ENCODE measurements around the gene SEMA3F.
A peak's percentile ranks its signal among the peaks of the same experiment; 100 is the strongest.

The SEMA3F gene

GRCh38 chr3:50235716-50236483, 80.8 kb downstream of the SEMA3F start, which contains the start of gene GNAI2:
GNAI2 (plus strand) TSS chr3:50236204; CDS start chr3:50236336, 132 bp downstream.
- DNase-seq (ENCODE audit: low spot score) = peak; percentile 99

- DNase-seq (ENCODE audit: low spot score) = no peak
Observed at GRCh38 chr3:50236484-50237132, 81.5 kb downstream of the SEMA3F start.

GRCh38 chr3:50237133-50237651, 82.1 kb downstream of the SEMA3F start:
- no peak for DNase-seq (ENCODE audit: low spot score)

- no peak for DNase-seq (ENCODE audit: low spot score)
Observed at GRCh38 chr3:50237754-50238548, 82.8 kb downstream of the SEMA3F start.

- peak; percentile 69 for DNase-seq (ENCODE audit: low spot score)
Observed at GRCh38 chr3:50238549-50239026, 83.5 kb downstream of the SEMA3F start.
